ENCODE measurements around the gene PHKB.
"Not testable (repeated sequence)": the region's sequence is repeated elsewhere in the genome, so short reads cannot be mapped to it uniquely, and the experiment has no call there.

GRCh38 chr16:47544255-47544654 lies 83.1 kb downstream of the PHKB start:
- not testable (repeated sequence) for TF ChIP-seq CTCF, POLR2A (IDR thresholded peaks at IDR 0.05)

Data from gastroesophageal sphincter (tissue), 3 donors.